ENCODE results near the gene COG5.

- peak; percentile 83 for TF ChIP-seq CTCF (IDR thresholded peaks at IDR 0.05; ENCODE audit: low read length)
- TF ChIP-seq EZH2 (IDR thresholded peaks at IDR 0.05; ENCODE audit: borderline replicate concordance, low read length) = no peak
Observed at GRCh38 chr7:107201795-107202450, 361.8 kb downstream of the COG5 start.
